Measurements from ENCODE around the gene UACA.

DNA sequence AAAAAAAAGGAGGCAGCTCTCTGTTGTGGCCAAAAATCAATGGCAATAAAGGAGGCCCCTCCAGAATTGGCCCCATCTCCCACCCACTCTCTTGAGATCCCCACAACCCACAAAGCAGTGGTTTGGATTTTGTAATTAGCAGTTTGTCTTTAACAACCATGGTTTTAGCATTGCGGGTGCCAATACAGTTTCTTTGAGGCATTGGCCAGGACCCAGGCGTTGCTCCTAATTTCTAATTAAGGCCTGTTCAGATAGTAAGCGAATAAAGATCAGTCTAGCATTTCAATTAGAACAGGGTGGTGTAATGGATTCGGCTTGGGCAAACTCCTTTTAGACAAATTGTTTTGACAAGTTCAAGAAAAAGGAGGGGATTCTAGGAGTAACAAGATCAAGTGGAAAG lies 23.6 kb upstream of the UACA start:
- TF ChIP-seq, protein P1, sequence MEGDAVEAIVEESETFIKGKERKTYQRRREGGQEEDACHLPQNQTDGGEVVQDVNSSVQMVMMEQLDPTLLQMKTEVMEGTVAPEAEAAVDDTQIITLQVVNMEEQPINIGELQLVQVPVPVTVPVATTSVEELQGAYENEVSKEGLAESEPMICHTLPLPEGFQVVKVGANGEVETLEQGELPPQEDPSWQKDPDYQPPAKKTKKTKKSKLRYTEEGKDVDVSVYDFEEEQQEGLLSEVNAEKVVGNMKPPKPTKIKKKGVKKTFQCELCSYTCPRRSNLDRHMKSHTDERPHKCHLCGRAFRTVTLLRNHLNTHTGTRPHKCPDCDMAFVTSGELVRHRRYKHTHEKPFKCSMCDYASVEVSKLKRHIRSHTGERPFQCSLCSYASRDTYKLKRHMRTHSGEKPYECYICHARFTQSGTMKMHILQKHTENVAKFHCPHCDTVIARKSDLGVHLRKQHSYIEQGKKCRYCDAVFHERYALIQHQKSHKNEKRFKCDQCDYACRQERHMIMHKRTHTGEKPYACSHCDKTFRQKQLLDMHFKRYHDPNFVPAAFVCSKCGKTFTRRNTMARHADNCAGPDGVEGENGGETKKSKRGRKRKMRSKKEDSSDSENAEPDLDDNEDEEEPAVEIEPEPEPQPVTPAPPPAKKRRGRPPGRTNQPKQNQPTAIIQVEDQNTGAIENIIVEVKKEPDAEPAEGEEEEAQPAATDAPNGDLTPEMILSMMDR (IDR thresholded peaks at IDR 0.05), result no peak
- no peak for TF ChIP-seq POLR2A (IDR thresholded peaks at IDR 0.05)
